ENCODE data around the gene KAZN.
A peak's percentile ranks its signal among the peaks of the same experiment; 100 is the strongest.

Gene KAZN

DNA sequence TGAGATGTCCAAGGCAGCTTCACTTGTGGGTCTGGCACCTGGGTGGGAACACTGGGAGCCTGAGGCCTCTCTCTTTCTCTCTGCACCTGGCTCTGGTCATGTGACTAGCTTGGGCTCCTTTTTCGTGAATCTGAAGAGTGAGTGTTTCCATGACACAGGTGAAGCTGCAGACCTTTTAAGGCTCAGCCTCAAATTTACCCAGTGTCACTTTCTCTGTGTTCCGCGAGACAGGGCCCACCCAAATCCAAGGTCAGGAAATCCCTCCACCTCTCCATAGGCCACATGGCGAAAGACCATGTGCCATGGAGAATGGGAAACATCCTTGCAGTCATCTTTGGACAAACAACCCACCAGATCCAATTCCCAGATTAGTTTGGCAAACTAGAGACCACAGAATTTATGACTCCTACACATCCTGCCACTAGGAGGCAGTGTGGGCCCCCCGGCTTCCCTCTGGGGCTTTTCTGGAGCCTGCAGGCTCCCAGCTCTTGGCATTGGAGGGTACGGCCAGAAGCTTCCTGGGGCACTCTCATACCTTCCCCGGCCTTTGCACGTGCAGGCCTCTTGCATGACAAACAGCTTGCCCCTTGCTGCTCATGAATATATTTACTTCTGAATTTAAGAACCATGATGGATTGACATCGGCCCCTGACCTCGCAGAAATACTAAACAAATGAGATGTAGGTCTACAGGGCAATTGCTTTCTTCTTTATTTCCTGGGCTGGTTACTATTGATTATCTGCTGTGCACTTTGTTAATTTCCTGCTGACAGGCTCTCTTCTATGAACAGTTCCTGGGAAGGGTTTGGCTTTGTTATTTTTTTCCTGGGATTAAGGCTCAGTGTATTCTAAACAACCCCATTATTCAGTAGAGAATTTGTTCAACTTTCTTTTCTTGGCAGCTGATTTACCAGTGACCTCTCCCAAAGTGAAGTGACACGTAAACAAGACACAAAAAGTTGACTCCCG is 180.7 kb downstream of the KAZN start:
- TF ChIP-seq, protein P1, sequence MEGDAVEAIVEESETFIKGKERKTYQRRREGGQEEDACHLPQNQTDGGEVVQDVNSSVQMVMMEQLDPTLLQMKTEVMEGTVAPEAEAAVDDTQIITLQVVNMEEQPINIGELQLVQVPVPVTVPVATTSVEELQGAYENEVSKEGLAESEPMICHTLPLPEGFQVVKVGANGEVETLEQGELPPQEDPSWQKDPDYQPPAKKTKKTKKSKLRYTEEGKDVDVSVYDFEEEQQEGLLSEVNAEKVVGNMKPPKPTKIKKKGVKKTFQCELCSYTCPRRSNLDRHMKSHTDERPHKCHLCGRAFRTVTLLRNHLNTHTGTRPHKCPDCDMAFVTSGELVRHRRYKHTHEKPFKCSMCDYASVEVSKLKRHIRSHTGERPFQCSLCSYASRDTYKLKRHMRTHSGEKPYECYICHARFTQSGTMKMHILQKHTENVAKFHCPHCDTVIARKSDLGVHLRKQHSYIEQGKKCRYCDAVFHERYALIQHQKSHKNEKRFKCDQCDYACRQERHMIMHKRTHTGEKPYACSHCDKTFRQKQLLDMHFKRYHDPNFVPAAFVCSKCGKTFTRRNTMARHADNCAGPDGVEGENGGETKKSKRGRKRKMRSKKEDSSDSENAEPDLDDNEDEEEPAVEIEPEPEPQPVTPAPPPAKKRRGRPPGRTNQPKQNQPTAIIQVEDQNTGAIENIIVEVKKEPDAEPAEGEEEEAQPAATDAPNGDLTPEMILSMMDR (conservative IDR thresholded peaks at IDR 0.05; ENCODE audit: control insufficient read depth, insufficient read depth, low read depth, low read length): peak; percentile 68
- DNase-seq (ENCODE audit: low read depth): peak; percentile 12
- H3K4me3 ChIP-seq (ENCODE audit: control insufficient read depth, low read depth, low read length): no peak overlapping the region

GRCh38 chr1:14780271-14780670 is 181.8 kb downstream of the KAZN start:
- DNase-seq (ENCODE audit: low read depth): peak; percentile 40
- TF ChIP-seq, protein P1 (conservative IDR thresholded peaks at IDR 0.05; ENCODE audit: control insufficient read depth, insufficient read depth, low read depth, low read length): no peak
- no peak overlapping the region for H3K4me3 ChIP-seq (ENCODE audit: control insufficient read depth, low read depth, low read length)

GRCh38 chr1:14781811-14782210 is 183.3 kb downstream of the KAZN start:
- no peak overlapping the region for H3K4me3 ChIP-seq (ENCODE audit: control insufficient read depth, low read depth, low read length)
- no peak for DNase-seq (ENCODE audit: low read depth)
- TF ChIP-seq, protein P1 (conservative IDR thresholded peaks at IDR 0.05; ENCODE audit: control insufficient read depth, insufficient read depth, low read depth, low read length): no peak

DNA sequence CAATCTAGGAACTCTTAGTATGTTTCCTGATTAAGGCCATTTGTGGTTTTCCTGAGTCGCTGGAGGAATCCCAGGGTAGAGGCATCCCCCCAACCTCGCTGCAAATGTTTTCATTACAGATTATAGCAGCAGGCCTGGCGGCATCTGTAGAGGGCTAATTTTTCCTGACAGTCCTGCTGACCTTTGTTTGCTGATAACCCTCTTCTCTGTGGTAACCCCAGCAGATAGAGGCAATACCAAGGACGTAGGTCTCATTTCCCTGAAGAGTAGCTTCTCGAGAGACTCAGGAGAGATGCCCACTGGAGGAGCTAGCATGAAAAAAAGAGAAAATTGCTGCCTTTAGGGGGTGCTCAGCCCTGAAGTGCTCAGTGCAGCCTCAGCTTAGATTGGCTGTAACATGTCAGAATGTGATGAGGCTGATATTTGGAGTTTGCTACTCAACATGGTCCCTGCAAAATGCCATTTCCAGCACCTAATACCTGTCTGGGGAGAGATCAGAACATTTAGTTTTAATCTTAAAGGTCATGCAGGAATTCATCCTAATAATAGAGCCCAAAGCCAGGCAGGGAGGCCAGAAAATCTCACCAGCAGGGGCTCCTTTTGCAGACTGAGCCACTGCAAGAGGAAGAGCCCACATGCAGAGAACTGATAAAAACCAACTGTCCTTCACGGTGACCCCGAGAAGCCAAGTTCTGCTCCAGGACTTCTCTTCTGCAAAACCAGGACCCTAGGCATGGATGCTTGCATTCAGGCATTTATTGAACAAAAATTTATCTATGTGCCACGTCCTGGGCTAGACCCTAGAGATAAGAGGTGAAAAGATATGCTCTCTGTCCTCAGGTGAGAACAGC is 184.5 kb downstream of the KAZN start:
- no peak for DNase-seq (ENCODE audit: low read depth)
- TF ChIP-seq, protein P1 (conservative IDR thresholded peaks at IDR 0.05; ENCODE audit: control insufficient read depth, insufficient read depth, low read depth, low read length): no peak
- no peak overlapping the region for H3K4me3 ChIP-seq (ENCODE audit: control insufficient read depth, low read depth, low read length)

GRCh38 chr1:14783592-14783886 is 185.1 kb downstream of the KAZN start:
- no peak overlapping the region for H3K4me3 ChIP-seq (ENCODE audit: control insufficient read depth, low read depth, low read length)
- TF ChIP-seq, protein P1 (conservative IDR thresholded peaks at IDR 0.05; ENCODE audit: control insufficient read depth, insufficient read depth, low read depth, low read length): no peak
- DNase-seq (ENCODE audit: low read depth): no peak

DNA sequence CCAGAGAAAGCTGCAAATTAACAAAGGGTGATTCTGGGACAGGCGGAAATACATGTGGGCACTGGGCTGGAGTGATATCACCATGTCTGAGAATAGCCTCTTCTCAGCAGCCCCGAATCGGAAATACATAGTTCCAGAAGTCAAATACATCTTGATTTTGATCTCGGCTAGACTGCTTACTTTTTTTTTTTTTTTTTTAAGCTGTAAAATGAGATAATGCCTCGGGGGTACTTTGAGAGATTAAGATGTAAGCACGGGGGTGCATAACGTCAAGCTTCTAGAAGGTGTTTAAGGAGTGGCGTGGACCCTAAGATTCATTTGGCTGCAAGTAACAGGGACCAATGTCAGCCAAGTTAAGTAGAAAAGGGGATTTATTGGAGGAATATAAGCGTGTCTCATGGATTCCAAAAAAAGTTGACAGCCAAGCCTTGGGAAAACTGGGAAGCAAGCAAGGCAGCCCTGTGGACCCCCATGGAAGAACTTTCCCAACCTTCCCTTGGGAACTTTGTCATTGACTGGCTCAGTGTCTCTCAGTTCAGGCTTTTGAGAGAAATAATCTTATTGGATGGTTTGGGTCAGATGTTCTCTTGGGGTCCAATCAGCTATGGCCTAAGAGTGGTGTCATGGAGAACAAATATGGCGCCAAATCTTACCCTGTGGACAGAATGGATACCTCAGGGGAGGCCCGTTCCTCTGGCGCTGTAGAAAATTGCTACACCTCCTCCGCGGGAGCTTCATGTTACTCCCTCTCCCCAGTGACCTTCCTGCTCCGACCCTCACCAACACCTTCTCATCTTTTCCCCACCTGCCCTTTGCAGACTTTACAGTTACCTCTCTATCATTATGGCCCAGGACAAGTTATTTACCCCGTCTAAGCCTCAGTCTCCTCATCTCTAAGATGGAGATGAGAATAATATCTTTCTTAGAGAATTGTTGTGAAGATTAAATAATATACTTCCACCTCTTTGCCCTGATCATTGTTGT is 186.6 kb downstream of the KAZN start:
- TF ChIP-seq, protein P1 (conservative IDR thresholded peaks at IDR 0.05; ENCODE audit: control insufficient read depth, insufficient read depth, low read depth, low read length): no peak
- H3K4me3 ChIP-seq (ENCODE audit: control insufficient read depth, low read depth, low read length): no peak overlapping the region
- DNase-seq (ENCODE audit: low read depth): no peak

Data from fibroblast of mammary gland (primary cell).